MM.1S (cell line): ENCODE measurements around the gene IL27RA.

Experiments used
- EZH2 ChIP-seq: fragments of 300-600 bp; sonication (generic); optimal IDR thresholded peaks from 2 replicates; pipeline ENCODE3; 2017; ENCODE audit warnings: low read depth, mild to moderate bottlenecking, antibody characterized with exemption, low read length, mixed read lengths
- TF ChIP-seq, protein P1 (sequence below): fragments of 300-600 bp; sonication (generic); IDR thresholded peaks from 2 replicates; pipeline ENCODE4 v1.5.1; 2016; ENCODE audit warnings: antibody characterized with exemption, low read length, mixed read lengths

DNA sequence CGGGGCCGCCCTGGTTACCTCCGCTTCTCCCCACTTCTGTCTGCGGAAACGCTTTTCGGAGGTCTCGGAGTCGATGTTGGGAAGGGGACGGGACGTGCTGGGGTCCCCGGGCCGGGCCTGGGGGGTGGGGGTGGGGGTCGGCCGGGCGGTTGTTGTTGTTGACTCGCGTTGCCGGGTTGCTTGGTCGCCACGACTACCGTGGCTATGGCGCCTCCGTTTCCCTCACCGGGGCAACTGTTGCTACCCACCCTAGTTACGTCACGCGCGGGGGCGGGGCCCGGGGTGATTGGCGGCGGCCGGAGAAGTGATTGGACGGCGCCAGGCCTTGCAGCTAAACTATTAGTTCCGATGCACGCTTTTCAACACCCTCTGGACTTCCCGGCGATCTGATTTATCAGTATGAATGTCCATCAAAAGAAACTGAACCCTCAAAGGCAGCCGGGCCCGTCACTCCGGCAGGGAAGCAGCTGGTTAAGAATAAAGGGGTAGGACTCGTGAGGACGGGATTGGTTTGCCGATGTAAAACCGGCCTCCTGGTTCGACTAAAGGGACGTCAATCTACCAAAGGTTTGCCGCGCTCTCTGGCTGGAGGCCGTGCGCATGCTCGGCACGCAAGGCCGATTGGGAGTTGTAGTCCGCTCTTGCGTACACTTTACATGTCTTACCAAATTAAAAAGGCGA lies 25.3 kb upstream of the IL27RA start, which contains the start of gene RFX1:
- TF ChIP-seq, protein P1, sequence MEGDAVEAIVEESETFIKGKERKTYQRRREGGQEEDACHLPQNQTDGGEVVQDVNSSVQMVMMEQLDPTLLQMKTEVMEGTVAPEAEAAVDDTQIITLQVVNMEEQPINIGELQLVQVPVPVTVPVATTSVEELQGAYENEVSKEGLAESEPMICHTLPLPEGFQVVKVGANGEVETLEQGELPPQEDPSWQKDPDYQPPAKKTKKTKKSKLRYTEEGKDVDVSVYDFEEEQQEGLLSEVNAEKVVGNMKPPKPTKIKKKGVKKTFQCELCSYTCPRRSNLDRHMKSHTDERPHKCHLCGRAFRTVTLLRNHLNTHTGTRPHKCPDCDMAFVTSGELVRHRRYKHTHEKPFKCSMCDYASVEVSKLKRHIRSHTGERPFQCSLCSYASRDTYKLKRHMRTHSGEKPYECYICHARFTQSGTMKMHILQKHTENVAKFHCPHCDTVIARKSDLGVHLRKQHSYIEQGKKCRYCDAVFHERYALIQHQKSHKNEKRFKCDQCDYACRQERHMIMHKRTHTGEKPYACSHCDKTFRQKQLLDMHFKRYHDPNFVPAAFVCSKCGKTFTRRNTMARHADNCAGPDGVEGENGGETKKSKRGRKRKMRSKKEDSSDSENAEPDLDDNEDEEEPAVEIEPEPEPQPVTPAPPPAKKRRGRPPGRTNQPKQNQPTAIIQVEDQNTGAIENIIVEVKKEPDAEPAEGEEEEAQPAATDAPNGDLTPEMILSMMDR: no peak
- no peak for TF ChIP-seq EZH2
